Stimulated activated CD8-positive, alpha-beta memory T cell treated with anti-CD3 and anti-CD28 coated beads, Interleukin-7, amount 100 ng/mL, for 4 hours (primary cell): ENCODE data around the gene ISCU.

Experiments
- DNase-seq, 2 donors: peaks; one replicate each; pipeline ENCODE4 v3.0.0-alpha.2; 2020; ENCODE audit warnings: low read depth in 2 of 2

Gene ISCU

DNA sequence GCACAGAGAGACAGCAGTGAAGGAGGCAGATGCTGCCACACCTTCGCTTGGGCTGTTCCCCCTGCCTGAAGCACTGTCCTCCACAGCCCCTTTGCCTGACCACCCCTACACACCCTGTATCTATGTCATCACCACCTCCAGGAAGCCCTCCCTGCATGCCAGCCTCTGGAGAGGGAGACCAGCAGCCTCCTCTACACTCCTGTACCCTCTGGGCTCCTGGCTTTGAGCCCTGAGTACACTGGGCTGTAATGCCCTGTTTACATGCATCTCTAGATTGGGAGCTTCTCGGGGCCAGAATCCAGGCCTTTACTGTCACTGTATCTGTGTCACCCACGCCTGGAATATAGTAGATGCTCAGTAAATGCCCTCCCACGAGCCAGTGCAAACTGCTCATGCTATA, 41.3 kb downstream of the ISCU start:
- no peak for DNase-seq

DNA sequence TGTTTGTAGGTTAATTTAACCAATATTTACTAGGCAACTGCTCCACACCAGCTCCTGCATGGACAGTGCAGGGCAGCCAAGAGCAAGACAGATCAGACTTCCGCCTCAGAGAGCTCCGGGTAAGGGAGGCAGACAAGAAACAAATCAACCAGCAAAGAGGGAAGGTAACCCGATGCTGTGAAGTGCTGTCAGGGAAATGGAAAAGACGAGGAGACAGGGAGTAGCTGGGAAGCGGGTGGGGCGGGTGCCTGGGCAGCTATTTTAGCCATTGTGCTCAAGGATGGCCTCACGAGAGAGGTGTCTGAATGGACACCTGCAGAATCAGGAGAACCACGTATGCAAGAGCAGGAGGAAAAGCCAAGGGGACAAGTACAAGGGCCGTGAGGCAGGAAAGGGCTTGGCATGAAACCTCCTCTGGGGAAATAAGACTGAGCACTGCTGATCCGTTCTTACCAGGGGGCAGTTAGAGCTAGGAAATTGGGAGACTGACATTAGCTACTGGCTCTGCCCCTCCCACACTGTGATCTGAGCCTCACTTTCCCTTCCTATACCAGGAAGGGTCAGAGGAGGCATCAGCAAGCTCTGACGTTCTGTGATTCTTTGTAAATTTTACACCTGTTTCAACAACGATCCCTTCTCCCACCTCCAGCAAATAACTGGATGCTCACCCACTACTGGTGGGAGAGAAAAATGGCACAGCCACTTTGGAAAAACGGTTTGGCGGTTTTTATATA, 42.0 kb downstream of the ISCU start:
- no peak for DNase-seq

DNA sequence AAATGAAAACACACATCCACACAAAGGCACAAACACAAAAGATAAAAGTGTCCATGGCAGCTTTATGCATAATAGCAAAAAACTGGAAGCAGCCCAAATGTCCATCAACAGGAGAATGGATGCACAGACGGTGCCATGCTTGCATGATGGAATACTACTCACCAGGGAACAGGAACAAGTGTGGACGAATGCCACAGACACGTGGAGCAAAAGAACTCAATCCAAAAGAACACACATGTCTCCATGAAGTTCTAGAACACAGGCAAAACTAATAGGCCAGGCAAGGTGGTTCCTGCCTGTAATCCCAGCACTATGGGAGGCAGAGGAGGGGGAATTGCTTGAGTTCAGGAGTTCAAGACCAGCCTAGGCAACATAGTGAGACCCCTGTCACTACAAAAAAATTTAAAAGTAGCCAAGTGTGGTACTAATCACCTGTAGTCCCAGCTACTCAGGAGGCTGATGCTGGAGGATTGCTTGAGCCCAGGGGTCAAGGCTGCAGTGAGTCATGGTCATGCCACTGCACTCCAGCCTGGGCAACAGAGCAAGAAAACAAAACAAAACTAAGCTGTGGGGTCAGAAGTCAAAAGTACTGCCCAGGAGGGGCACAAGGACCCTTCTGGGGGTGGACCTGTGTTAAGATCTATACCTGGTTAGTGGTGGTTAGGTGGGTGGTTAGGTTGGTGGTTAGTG, 42.7 kb downstream of the ISCU start:
- no peak for DNase-seq

- no peak for DNase-seq
These were observed 43.5 kb downstream of the ISCU start for GRCh38 chr12:108605690-108606406.

GRCh38 chr12:108606492-108606891, 44.1 kb downstream of the ISCU start:
- DNase-seq: no peak

DNA sequence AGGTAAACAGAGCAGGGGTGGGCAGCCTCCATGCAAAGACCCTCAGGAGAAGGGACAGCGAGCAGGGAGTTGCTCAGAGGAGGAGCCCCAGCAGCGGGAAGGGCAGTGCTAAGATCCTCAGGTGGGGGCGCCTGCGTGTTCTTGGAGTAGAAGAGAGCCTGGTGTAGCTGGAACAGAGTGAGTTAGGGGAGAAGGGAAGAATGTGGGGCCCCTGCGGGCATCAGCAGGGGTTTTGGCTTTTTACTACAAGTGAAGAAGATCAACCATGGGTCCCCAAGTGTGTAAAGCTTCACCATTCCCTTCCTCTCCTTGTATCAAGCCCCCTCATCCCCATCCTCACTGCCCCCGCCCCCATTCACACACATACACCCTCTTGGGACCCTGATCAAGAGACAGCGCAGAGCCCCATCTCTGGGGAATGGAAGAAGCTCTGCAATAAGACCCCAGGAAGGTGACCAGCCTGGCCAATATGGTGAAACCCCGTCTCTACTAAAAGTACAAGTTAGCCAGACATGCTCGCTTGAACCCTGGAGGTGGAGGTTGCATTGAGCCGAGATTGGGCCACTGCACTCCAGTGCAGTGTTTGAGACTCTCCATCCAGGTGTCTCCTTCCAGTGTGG, 45.7 kb downstream of the ISCU start:
- no peak for DNase-seq

DNA sequence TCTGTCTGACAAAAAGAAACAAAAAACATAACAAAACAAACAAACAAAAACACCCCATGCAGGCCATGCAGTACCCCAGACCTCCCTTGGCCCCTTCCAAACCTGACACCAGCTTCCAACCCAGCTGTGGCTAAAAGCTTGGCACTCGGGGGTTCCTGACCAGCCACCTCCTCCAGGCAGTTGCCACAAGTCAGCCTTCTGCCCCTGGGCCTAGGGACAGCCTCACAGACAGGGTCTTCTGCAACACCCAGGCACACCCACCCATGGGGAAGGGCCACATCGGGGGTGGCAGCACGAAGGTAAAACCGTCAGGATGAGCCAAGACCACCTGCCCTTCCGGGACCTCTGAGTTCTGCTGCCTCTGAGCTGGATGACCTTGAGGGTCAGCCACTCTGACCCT, 46.2 kb downstream of the ISCU start:
- no peak for DNase-seq

- no peak for DNase-seq
These were observed 47.3 kb downstream of the ISCU start for GRCh38 chr12:108609537-108610335.

DNA sequence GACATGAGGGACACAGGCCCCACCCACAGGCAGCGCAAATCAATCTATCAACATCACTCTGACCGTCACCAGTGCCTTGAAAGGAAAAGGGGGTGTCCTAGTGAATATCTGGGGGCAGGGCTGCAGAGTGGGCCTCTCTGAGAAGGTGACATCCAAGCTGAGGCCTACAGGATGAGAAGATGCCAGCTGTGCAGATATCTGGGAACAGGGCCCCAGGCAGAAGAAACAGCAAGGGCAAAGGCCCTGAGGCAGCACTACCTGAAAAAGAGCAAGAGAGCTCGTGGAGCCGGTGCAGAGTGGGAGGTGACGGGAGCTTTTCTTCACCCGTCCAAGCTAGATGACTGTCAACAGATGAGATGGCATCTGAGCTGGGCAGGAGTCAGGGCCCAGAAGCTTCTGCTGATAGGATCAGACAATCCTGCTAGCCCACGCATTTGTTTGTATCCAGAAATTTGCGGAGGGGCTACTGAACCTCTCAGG, 48.0 kb downstream of the ISCU start:
- DNase-seq: no peak

DNA sequence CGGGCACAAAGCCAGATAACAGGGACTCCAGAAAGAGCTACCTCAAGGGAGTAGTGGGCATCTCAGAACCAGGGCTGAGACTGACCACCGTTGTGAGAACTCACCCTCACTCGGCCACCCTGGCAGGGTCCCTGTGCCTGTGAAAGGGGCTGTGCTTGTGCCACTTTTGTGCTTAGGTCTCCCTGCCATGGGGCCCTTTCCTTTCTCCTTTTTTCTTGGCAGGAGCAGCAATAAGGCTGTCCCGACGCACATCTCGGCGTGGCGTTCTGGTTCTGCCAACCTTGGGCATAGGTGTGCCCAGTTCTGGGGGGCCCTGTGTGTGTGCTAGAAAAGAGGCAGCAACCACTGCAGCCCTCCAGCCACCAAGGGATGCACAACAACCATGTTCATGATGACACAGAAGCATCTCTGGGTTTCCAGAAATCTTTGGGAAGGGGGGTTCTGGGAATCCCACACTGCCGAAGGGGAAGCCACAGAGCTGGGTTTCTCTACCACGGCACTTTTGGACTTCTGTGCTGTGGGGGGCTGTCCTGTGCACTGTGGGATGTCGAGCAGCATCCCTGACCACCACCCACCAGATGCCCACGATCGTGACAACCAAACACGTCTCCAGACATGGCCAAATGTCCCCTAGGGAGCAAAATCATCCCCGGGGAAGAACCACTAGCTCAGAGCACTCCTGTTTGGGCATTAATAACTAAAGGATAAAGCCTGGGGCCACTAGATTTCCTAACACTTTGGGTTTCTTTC, 48.6 kb downstream of the ISCU start:
- no peak for DNase-seq

- DNase-seq: peak; percentile 53 to 62
These were observed 49.6 kb downstream of the ISCU start for GRCh38 chr12:108611884-108612415.

DNA sequence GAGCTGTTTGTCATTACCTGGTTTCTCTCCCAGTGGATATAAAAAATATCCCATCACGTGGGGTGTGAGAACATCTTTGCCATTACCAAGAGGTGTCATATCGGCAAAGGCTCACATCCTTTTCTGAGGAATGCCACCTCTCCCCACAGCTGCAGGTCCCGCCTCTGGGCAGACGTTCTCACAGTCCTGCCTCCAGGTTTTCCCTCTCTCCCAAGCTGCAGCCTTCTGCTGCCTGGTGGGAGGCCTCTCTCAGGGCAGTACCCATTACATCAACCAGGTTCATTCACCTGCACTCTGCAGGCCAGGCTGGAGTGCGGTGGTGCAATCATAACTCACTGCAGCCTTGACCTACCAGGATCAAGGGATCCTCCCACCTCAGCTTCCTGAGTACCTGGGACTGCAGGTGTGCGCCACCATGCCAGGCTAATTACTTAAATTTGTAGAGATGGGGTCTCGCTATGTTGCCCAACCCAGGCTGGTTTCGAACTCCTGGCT, 50.4 kb downstream of the ISCU start:
- DNase-seq: no peak

- no peak for DNase-seq
These were observed 51.2 kb downstream of the ISCU start for GRCh38 chr12:108613548-108613947.

DNA sequence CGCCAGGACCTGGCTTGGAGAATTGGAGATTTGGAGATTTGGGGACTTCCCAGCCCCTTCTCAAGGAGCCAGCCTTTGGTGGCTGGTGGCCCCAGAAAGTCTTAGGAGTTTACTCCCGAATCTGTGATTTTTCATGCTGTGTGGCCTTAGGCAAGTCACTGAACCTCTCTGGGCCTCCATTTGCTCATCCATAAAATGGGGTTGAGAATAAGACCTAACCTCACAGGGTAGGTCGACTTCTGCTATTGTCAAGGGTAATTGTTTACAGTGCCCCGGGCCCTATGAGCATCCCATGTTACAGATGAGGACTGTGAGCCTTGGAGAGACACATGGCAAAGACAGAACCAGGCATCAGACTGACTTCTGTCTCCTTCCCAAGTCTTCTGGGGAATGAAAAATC, 51.6 kb downstream of the ISCU start:
- no peak for DNase-seq

- DNase-seq: no peak
These were observed 52.2 kb downstream of the ISCU start for GRCh38 chr12:108614639-108615038.

GRCh38 chr12:108615918-108616317, 53.5 kb downstream of the ISCU start:
- no peak for DNase-seq

DNA sequence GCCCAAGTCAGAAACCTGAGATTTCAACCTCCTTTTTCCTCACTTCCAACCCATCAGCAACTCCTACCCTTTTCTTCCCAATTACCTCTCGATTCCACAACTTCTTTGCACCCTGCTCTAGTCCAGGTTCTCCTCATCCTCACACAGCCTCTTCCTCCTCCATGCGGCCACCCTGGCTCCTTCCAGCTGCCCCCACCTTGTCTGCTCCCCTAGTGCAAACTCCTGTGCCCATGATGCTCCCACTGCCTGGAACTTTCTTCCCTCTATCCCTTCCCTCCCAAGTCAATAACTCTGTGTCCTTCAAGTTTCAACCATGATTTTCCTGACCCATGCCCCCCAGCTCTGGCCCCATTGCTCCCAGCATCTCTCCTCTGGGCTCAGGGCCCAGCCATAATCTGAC, 54.0 kb downstream of the ISCU start:
- no peak for DNase-seq

DNA sequence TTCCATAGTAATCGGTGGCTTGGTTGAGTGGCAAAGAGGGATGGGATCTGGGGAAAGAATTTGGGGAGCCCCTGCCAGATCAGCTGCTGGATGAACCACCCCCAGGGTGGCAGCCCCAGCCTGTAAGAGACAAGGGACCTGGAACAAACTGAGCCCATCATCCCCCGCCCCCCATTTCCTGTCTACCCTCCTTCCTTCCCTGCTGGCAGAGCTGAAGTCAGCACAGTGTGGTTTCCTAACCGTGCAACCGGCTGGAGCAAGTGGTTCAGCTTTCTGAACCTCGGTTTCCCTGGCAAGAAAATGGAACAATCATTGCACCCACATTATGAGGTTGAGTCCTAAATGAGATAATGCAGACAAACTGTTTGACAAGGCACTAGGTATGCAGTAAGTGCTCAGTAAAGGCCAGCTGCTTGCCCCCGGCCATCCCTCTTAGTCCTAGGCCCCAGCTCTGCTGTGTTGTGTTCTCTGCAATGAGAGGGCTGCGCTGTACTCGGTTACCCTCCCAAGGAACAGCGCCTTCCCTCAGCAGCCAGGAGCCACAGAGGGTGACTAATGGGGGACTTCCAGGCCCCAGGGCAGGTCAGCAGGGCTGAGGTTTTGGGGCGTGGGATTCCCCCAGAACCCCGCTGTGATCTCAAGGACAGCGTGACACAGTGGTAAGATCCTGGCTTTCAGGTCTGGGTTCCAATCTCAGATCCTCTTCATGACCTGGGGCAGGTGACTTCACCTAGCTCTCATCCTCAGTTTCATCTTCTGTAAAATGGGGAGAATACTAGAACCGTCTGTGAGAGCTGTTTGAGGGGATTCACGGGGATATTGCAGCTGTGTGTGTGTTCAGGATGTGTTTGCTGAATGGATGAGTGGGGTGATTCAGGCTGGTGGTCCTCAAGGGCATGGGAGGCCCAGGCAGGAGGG, 54.8 kb downstream of the ISCU start:
- peak; percentile 74 to 82 for DNase-seq
